Measurements from ENCODE around the gene FBXO41.

FBXO41 gene

GRCh38 chr2:73284296-73285158 lies at the start of gene FBXO41:
FBXO41 (minus strand) TSS chr2:73284478; CDS start chr2:73269630, 14,848 bp downstream.
- peak in 1 of 2 donors; percentile 32 for DNase-seq (ENCODE audit: low read depth in 2 of 2)
- no peak for TF ChIP-seq CTCF (IDR thresholded peaks at IDR 0.05; ENCODE audit: low read depth, low read length)
- H3K4me3 ChIP-seq (replicated peaks in 1 of 2; ENCODE audit: low read depth in 2 of 2, low read length in 2 of 2) = peak within 1 kb of the TSS; percentile 62 to 74

- TF ChIP-seq CTCF (IDR thresholded peaks at IDR 0.05; ENCODE audit: low read depth, low read length) = no peak
- H3K4me3 ChIP-seq (replicated peaks in 1 of 2; ENCODE audit: low read depth in 2 of 2, low read length in 2 of 2) = no peak overlapping the region
- no peak for DNase-seq (ENCODE audit: low read depth in 2 of 2)
These were observed 49.8 kb upstream of the FBXO41 start for GRCh38 chr2:73334045-73334444.

- no peak overlapping the region for H3K4me3 ChIP-seq (replicated peaks in 1 of 2; ENCODE audit: low read depth in 2 of 2, low read length in 2 of 2)
- TF ChIP-seq CTCF (IDR thresholded peaks at IDR 0.05; ENCODE audit: low read depth, low read length) = no peak
- DNase-seq (ENCODE audit: low read depth in 2 of 2) = no peak
These were observed 49.3 kb upstream of the FBXO41 start for GRCh38 chr2:73333564-73333963.

- no peak overlapping the region for H3K4me3 ChIP-seq (replicated peaks in 1 of 2; ENCODE audit: low read depth in 2 of 2, low read length in 2 of 2)
- no peak for DNase-seq (ENCODE audit: low read depth in 2 of 2)
- no peak for TF ChIP-seq CTCF (IDR thresholded peaks at IDR 0.05; ENCODE audit: low read depth, low read length)
These were observed 39.9 kb upstream of the FBXO41 start for GRCh38 chr2:73324126-73324725.

- DNase-seq (ENCODE audit: low read depth in 2 of 2) = no peak
- no peak overlapping the region for H3K4me3 ChIP-seq (replicated peaks in 1 of 2; ENCODE audit: low read depth in 2 of 2, low read length in 2 of 2)
- TF ChIP-seq CTCF (IDR thresholded peaks at IDR 0.05; ENCODE audit: low read depth, low read length) = no peak
These were observed 39.3 kb upstream of the FBXO41 start for GRCh38 chr2:73323551-73323950.

GRCh38 chr2:73314441-73314840 lies 30.2 kb upstream of the FBXO41 start:
- TF ChIP-seq CTCF (IDR thresholded peaks at IDR 0.05; ENCODE audit: low read depth, low read length) = no peak

More at GRCh38 chr2:73314441-73314840, 30.2 kb upstream of the FBXO41 start:
- no peak overlapping the region for H3K4me3 ChIP-seq (replicated peaks in 1 of 2; ENCODE audit: low read depth in 2 of 2, low read length in 2 of 2)
- DNase-seq (ENCODE audit: low read depth in 2 of 2) = no peak
